PC-3 (cell line): ENCODE measurements around the gene CCDC187. TPM values are rescaled to one million over a fixed set of nuclear protein-coding genes. Genes with fewer than 3 reads are reported as not detected.

Experiments used
- ATAC-seq: fragments of 200-7000 bp; cut with Tn5 transposase; 2 replicates; pipeline ENCODE4 v1.9.1; 2020; ENCODE audit warnings: mild to moderate bottlenecking, moderate library complexity
- BruUV-seq: library from RNA; stranded (reverse); fragments of 400-500 nt; replicated peaks from 2 replicates; lab custom pipeline; 2021; lab: Mats Ljungman, UMichigan
- CTCF ChIA-PET: fragments of 300-600 bp; sonication (Branson Sonifier 250); formaldehyde crosslinking; loops from one replicate; lab custom pipeline; 2022; ENCODE audit warnings: antibody characterized with exemption; lab: Charles Lee
- POLR2A ChIA-PET: fragments of 300-600 bp; sonication (Branson Sonifier 250); formaldehyde crosslinking; loops from one replicate; lab custom pipeline; 2022; ENCODE audit warnings: antibody characterized with exemption; ENCODE audit not compliant: unreplicated experiment; lab: Charles Lee
- DNase-seq: peaks from one replicate; pipeline ENCODE4 v3.0.0-alpha.2; 2015
- H2AFZ ChIP-seq: fragments of 300-600 bp; sonication (generic); 2 replicates; pipeline ENCODE4 v1.6.0; 2016; ENCODE audit warnings: antibody characterized with exemption, low read length
- H3F3A ChIP-seq: fragments of 300-600 bp; sonication (generic); one replicate; pipeline ENCODE4 v1.6.0; 2017; ENCODE audit warnings: antibody characterized with exemption, low read length, control low read depth, mild to moderate bottlenecking; ENCODE audit not compliant: unreplicated experiment
- H3K27ac ChIP-seq: fragments of 300-600 bp; sonication (generic); 2 replicates; pipeline ENCODE4 v1.5.1; 2016; ENCODE audit warnings: mild to moderate bottlenecking, low read length
- H3K27me3 ChIP-seq: fragments of 300-600 bp; sonication (generic); 2 replicates; pipeline ENCODE4 v1.6.1; 2016; ENCODE audit warnings: low read length, mixed read lengths
- H3K36me3 ChIP-seq: fragments of 300-600 bp; sonication (generic); 2 replicates; pipeline ENCODE4 v1.6.1; 2016; ENCODE audit warnings: low read depth, mixed run types, low read length, mixed read lengths
- H3K4me1 ChIP-seq: fragments of 300-600 bp; sonication (generic); 2 replicates; pipeline ENCODE4 v1.5.1; 2016; ENCODE audit warnings: low read length; ENCODE audit not compliant: insufficient read depth
- H3K4me2 ChIP-seq: fragments of 300-600 bp; sonication (generic); 2 replicates; pipeline ENCODE4 v1.6.0; 2016; ENCODE audit warnings: low read length
- H3K4me3 ChIP-seq: fragments of 300-600 bp; sonication (generic); 2 replicates; pipeline ENCODE4 v1.5.1; 2016; ENCODE audit warnings: mild to moderate bottlenecking, low read length, mixed read lengths
- H3K79me2 ChIP-seq: fragments of 300-600 bp; sonication (generic); 2 replicates; pipeline ENCODE4 v1.6.1; 2017; ENCODE audit warnings: low read length, mixed read lengths
- H3K9ac ChIP-seq: fragments of 300-600 bp; sonication (generic); 2 replicates; pipeline ENCODE4 v1.6.0; 2016; ENCODE audit warnings: mild to moderate bottlenecking, low read length
- H3K9me2 ChIP-seq: fragments of 300-600 bp; sonication (generic); replicated peaks from 2 replicates; pipeline ENCODE4 v1.6.1; 2016; ENCODE audit warnings: mixed run types, low read length, mixed read lengths
- H3K9me3 ChIP-seq: fragments of 300-600 bp; sonication (generic); 2 replicates; pipeline ENCODE4 v1.6.1; 2016; ENCODE audit warnings: low read length, mixed read lengths
- H4K20me1 ChIP-seq: fragments of 300-600 bp; sonication (generic); 2 replicates; pipeline ENCODE4 v1.6.1; 2016; ENCODE audit warnings: low read length, mixed read lengths
- CTCF ChIP-seq: fragments of 300-600 bp; sonication (generic); conservative IDR thresholded peaks from 2 replicates; pipeline ENCODE4 v1.5.1; 2017; ENCODE audit warnings: antibody characterized with exemption, low read depth, mild to moderate bottlenecking, low read length
- EZH2 ChIP-seq: fragments of 300-600 bp; sonication (generic); IDR thresholded peaks from one replicate; pipeline ENCODE4 v1.6.1; 2017; ENCODE audit warnings: antibody characterized with exemption, mild to moderate bottlenecking, low read length; ENCODE audit not compliant: unreplicated experiment
- EZH2phosphoT487 ChIP-seq: fragments of 300-600 bp; sonication (generic); IDR thresholded peaks from 2 replicates; pipeline ENCODE4 v1.6.1; 2018; ENCODE audit warnings: mild to moderate bottlenecking, antibody characterized with exemption, low read length, borderline replicate concordance
- intact Hi-C: fragments of 100-400 bp; cut with micrococcal nuclease; formaldehyde crosslinking; loops from 2 replicates; pipeline ENCODE4 v1.9.0; 2023
- total RNA-seq: library from RNA; depleted of rRNA; stranded (reverse); fragments of >200 nt; gene quantifications from 2 replicates; pipeline ENCODE4 v1.2.3, GENCODE V29; 2014

Gene CCDC187
- total RNA-seq, 1 experiment from 2014 or later: 0.04 TPM

- Histone ChIP-seq H3K4me2 (no peak overlapping the region), H3K9ac (no peak overlapping the region), H3K27ac (no peak overlapping the region), H2AFZ (no peak overlapping the region), H3F3A (no peaks in the 10 kb centered on the region), H3K9me3 (no peaks in the 10 kb centered on the region), H3K4me3 (no peak overlapping the region), H3K36me3 (no peaks in the 10 kb centered on the region), H4K20me1 (no peaks in the 10 kb centered on the region), H3K9me2 (no peaks in the 10 kb centered on the region), H3K27me3 (no peaks in the 10 kb centered on the region), H3K4me1 (no peaks in the 10 kb centered on the region), H3K79me2 (no peaks in the 10 kb centered on the region)
- no peak for DNase-seq
- ChIA-PET POLR2A (interaction anchor here (0.6 kb wide), 1 partner anchor 8 kb away, joined by 7 read pairs; no protein-coding TSS in a partner anchor), CTCF (no interaction called here)
- intact Hi-C loops: loop anchor here (2.0 kb wide), 1 partner anchor 63 kb away; the partner anchor contains the start of gene SNAPC4
- ATAC-seq: no peak
- BruUV-seq: no TSS peak
- TF ChIP-seq EZH2: no peak
Observed at GRCh38 chr9:136337416-136338395, 33.8 kb upstream of the CCDC187 start.

- ATAC-seq (no peak), DNase-seq (no peak)
- Histone ChIP-seq H3K4me2 (no peak overlapping the region), H3K27ac (no peak overlapping the region), H3K4me1 (no peaks in the 10 kb centered on the region), H3K9me3 (no peaks in the 10 kb centered on the region), H4K20me1 (no peaks in the 10 kb centered on the region), H3K79me2 (no peaks in the 10 kb centered on the region), H3K9me2 (no peaks in the 10 kb centered on the region), H3K4me3 (no peak overlapping the region), H3K36me3 (no peaks in the 10 kb centered on the region), H2AFZ (no peak overlapping the region), H3K27me3 (no peaks in the 10 kb centered on the region), H3F3A (no peaks in the 10 kb centered on the region), H3K9ac (no peak overlapping the region)
- intact Hi-C loops: no loop called here
- BruUV-seq: no TSS peak
- ChIA-PET CTCF (no interaction called here), POLR2A (interaction anchor here (0.6 kb wide), 1 partner anchor 9 kb away, joined by 7 read pairs; no protein-coding TSS in a partner anchor)
- TF ChIP-seq CTCF (no peak), EZH2phosphoT487 (no peak)
Observed at GRCh38 chr9:136336881-136337280, 33.0 kb upstream of the CCDC187 start.

- no peaks in the 10 kb centered on the region for H4K20me1 ChIP-seq
- intact Hi-C loops: no loop called here
- CTCF ChIA-PET: no interaction called here
Observed at GRCh38 chr9:136336156-136336870, 32.4 kb upstream of the CCDC187 start.

More at GRCh38 chr9:136336156-136336870, 32.4 kb upstream of the CCDC187 start:
- no peaks in the 10 kb centered on the region for H3K9me3 ChIP-seq
- no peaks in the 10 kb centered on the region for H3F3A ChIP-seq
- ATAC-seq (no peak), DNase-seq (no peak)
- no peak for TF ChIP-seq EZH2phosphoT487
- TF ChIP-seq EZH2: no peak
- TF ChIP-seq CTCF: no peak
- no peaks in the 10 kb centered on the region for H3K36me3 ChIP-seq
- no peak overlapping the region for H2AFZ ChIP-seq
- POLR2A ChIA-PET: no interaction called here
- no peak overlapping the region for H3K27ac ChIP-seq
- H3K4me1 ChIP-seq: no peaks in the 10 kb centered on the region
- no peaks in the 10 kb centered on the region for H3K9me2 ChIP-seq
- no TSS peak for BruUV-seq
- H3K9ac ChIP-seq: no peak overlapping the region
- no peaks in the 10 kb centered on the region for H3K79me2 ChIP-seq
- no peak overlapping the region for H3K4me3 ChIP-seq
- no peak overlapping the region for H3K4me2 ChIP-seq
- no peaks in the 10 kb centered on the region for H3K27me3 ChIP-seq
